ENCODE results near the gene SLC6A12.

Gene SLC6A12

DNA sequence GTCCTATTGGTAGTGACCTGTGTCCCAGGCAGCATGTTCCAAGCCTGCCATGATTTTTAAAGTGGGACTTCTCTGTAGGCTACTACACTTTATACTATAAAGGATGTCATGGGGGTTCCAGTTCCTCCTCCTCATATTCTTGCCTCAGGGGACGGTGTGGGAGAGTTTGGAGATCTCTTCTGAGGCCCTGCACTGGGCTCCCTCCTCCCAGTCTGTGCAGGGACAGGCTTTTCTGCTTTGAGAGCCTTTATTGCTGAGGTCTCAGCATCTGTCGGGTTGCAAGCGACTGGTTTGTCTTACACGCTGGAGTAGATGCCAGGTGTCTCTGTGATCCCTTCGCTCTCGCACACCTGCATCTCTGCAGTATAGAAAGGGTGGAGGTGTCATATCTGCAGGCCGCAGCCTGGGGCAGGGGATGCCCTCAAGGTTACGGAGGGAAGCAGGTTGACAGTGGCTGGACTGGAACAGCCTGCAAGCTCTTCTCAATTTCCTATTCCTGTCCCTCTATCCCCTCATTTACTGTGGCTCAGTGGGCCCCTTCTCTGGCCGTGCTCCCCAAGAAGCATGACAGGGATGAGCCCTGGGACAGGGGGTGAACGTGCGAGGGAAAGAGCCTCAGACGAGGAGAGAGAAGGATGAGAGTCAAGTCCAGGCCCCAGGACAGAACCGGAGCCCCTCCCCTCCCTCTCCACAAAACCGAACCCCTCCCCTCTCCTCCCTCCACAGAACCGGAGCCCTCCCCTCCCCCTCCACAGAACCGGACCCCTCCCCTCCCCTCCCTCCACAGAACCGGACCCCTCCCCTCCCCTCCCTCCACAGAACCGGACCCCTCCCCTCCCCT is 51.3 kb downstream of the SLC6A12 start:
- DNase-seq (ENCODE audit: extremely low read depth, low read depth) = no peak
- H3K4me3 ChIP-seq (replicated peaks; ENCODE audit: low read depth, low read length) = no peak overlapping the region
- TF ChIP-seq, protein P1, sequence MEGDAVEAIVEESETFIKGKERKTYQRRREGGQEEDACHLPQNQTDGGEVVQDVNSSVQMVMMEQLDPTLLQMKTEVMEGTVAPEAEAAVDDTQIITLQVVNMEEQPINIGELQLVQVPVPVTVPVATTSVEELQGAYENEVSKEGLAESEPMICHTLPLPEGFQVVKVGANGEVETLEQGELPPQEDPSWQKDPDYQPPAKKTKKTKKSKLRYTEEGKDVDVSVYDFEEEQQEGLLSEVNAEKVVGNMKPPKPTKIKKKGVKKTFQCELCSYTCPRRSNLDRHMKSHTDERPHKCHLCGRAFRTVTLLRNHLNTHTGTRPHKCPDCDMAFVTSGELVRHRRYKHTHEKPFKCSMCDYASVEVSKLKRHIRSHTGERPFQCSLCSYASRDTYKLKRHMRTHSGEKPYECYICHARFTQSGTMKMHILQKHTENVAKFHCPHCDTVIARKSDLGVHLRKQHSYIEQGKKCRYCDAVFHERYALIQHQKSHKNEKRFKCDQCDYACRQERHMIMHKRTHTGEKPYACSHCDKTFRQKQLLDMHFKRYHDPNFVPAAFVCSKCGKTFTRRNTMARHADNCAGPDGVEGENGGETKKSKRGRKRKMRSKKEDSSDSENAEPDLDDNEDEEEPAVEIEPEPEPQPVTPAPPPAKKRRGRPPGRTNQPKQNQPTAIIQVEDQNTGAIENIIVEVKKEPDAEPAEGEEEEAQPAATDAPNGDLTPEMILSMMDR (IDR thresholded peaks at IDR 0.05; ENCODE audit: low read depth, low read length, missing control alignments) = no peak

GRCh38 chr12:161823-162222 is 52.1 kb downstream of the SLC6A12 start:
- DNase-seq (ENCODE audit: extremely low read depth, low read depth) = no peak
- TF ChIP-seq, protein P1 (IDR thresholded peaks at IDR 0.05; ENCODE audit: low read depth, low read length, missing control alignments) = no peak
- no peak overlapping the region for H3K4me3 ChIP-seq (replicated peaks; ENCODE audit: low read depth, low read length)

DNA sequence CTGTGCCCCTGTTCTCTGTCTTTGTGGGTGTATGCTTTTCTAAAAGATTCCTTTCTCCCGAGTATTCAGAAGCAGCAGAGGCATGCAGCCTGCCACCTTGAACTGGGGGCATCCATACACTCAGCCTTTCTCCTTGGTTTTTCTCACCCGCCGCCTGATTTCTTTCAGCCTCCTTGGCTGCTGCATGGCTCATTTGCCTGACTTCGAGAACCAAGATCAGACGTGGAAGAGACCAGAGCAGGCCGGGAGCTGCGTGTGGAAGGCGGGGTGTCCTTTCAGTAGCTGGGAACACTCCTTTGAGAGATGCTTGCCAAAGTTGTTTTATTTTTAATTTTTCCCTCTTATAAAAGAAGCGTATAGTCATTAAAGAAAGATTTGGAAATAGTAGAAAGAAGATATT is 53.1 kb downstream of the SLC6A12 start:
- TF ChIP-seq, protein P1 (IDR thresholded peaks at IDR 0.05; ENCODE audit: low read depth, low read length, missing control alignments) = no peak
- DNase-seq (ENCODE audit: extremely low read depth, low read depth) = no peak
- H3K4me3 ChIP-seq (replicated peaks; ENCODE audit: low read depth, low read length) = no peak overlapping the region

DNA sequence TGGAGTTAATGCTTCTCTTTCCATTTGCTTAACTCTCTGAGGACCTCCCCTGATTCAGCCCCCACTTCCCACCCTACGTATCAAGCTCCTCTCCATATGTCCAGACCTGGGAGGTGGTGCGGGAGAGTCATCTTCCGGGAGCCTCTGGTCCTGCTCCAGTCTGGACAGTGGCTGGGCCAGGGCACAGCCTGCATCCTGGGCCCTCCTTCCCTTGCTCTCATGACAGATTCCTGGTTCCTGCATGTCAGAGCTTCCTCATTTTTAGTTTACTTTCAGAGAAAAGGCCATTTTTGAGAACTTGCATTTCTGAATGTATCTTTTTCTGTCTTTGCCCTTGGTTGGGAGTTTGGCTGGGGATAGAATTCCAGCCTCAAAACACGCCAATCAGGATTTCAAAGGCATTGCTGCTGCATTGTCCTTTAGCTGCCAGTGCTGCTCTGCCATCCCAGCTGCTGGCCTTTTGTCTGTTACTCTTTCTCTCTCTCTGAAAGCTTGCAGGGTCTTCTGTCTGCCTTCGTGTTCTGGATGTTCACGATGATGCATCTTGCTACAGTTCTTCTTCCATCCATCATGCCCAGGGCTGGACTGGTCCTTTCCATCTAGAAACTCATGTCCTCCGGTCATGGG is 54.7 kb downstream of the SLC6A12 start:
- DNase-seq (ENCODE audit: extremely low read depth, low read depth) = no peak
- H3K4me3 ChIP-seq (replicated peaks; ENCODE audit: low read depth, low read length) = no peak overlapping the region
- TF ChIP-seq, protein P1 (IDR thresholded peaks at IDR 0.05; ENCODE audit: low read depth, low read length, missing control alignments) = no peak

GRCh38 chr12:157644-158043 is 56.3 kb downstream of the SLC6A12 start:
- TF ChIP-seq, protein P1 (IDR thresholded peaks at IDR 0.05; ENCODE audit: low read depth, low read length, missing control alignments) = no peak
- no peak overlapping the region for H3K4me3 ChIP-seq (replicated peaks; ENCODE audit: low read depth, low read length)
- DNase-seq (ENCODE audit: extremely low read depth, low read depth) = no peak

- TF ChIP-seq, protein P1 (IDR thresholded peaks at IDR 0.05; ENCODE audit: low read depth, low read length, missing control alignments) = no peak
- no peak for DNase-seq (ENCODE audit: extremely low read depth, low read depth)
- no peak overlapping the region for H3K4me3 ChIP-seq (replicated peaks; ENCODE audit: low read depth, low read length)
Measured at GRCh38 chr12:156945-157344, 57.0 kb downstream of the SLC6A12 start.
